IPS DF 6.9 (cell line): Measurements from ENCODE around the gene VNN1.
"Not testable (repeated sequence)": the region's sequence is repeated elsewhere in the genome, so short reads cannot be mapped to it uniquely, and the experiment has no call there.

Source experiments
- DNase-seq: peaks from one replicate; pipeline ENCODE4 v3.0.0-alpha.2; 2013; ENCODE audit warnings: low read depth, low spot score
- H3K27ac ChIP-seq: one replicate; pipeline ENCODE4 v1.5.1; 2013; ENCODE audit warnings: low read length, control low read depth
- H3K27me3 ChIP-seq: 2 replicates; pipeline ENCODE4 v1.6.1; 2013; ENCODE audit warnings: mild to moderate bottlenecking, low read length; ENCODE audit not compliant: control insufficient read depth, insufficient read depth
- H3K36me3 ChIP-seq: 2 replicates; pipeline ENCODE4 v1.6.1; 2013; ENCODE audit warnings: low read length; ENCODE audit not compliant: control insufficient read depth, insufficient read depth
- H3K4me1 ChIP-seq: 2 replicates; pipeline ENCODE4 v1.6.1; 2013; ENCODE audit warnings: low read length; ENCODE audit not compliant: control insufficient read depth, insufficient read depth
- H3K4me3 ChIP-seq: 2 replicates; pipeline ENCODE4 v1.5.1; 2013; ENCODE audit warnings: mild to moderate bottlenecking, low read length
- H3K9me3 ChIP-seq: 2 replicates; pipeline ENCODE4 v1.6.1; 2013; ENCODE audit warnings: low read length, inconsistent platforms; ENCODE audit not compliant: control insufficient read depth, insufficient read depth
- WGBS: extraction: QIAGEN DNeasy Blood & Tissue Kit; methylation state at CpG from one replicate; pipeline ENCODE4 v1.1.7; 2013; ENCODE audit warnings: mixed read lengths, missing lambda C conversion rate; ENCODE audit not compliant: insufficient read length, insufficient coverage; 5-methylcytosine and 5-hydroxymethylcytosine counted together

Gene VNN1

DNA sequence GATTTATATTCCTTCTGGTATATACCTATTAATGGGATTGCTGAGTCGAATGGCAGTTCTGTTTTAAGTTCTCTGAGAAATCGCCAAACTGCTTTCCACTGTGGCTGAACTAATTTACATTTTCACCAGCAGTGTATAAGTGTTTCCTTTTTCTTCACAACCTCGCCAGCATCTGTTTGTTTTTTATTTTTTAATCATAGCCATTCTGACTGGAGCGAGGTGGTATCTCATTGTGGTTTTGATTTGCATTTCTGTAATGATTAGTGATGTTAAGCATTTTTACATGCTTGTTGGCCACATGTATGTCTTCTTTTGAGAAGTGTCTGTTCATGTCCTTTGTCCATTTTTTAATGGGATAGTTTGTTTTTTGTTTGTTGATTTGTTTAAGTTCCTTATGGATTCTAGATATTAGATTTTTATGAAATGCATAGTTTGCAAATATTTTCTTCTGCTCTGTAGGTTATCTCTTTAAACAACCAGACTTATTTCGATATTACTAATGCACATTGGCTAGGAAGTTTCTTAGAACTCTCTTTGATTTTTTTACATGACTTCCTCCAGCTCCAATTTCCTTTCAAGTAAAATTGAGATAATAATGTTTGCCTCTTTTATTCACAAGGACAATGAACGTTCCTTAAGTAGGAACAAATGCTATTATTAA is 12.2 kb upstream of the VNN1 start:
- Histone ChIP-seq H3K4me1 (no peaks in the 10 kb centered on the region), H3K27me3 (no peaks in the 10 kb centered on the region), H3K27ac (no peak overlapping the region), H3K4me3 (no peak overlapping the region), H3K9me3 (no peaks in the 10 kb centered on the region), H3K36me3 (no peaks in the 10 kb centered on the region)
- no peak for DNase-seq
- no CpG with 5 or more reads among the region's 6 CpGs for WGBS

DNA sequence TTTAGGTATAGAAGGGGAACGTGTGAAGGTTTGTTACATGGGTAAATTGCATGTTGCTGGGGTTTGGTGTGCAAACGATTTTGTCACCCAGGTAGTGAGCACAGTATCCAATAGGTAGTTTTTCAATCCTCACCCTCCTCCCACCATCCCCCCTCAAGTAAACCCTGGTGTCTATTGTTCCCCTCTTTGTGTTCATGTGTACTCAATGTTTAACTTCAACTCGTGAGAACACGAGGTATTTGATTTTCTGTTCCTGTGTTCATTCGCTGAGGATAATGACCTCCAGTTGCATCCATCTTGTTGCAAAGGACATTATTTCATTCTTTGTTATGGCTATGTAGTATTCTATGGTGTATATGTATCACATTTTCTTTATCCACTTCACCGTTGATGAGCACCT is 11.6 kb upstream of the VNN1 start:
- WGBS = 100% methylated on average over 1 of the region's 6 CpGs
- Histone ChIP-seq H3K9me3 (no peaks in the 10 kb centered on the region), H3K27ac (no peak overlapping the region), H3K36me3 (no peaks in the 10 kb centered on the region), H3K4me3 (no peak overlapping the region), H3K4me1 (no peaks in the 10 kb centered on the region), H3K27me3 (no peaks in the 10 kb centered on the region)
- no peak for DNase-seq

DNA sequence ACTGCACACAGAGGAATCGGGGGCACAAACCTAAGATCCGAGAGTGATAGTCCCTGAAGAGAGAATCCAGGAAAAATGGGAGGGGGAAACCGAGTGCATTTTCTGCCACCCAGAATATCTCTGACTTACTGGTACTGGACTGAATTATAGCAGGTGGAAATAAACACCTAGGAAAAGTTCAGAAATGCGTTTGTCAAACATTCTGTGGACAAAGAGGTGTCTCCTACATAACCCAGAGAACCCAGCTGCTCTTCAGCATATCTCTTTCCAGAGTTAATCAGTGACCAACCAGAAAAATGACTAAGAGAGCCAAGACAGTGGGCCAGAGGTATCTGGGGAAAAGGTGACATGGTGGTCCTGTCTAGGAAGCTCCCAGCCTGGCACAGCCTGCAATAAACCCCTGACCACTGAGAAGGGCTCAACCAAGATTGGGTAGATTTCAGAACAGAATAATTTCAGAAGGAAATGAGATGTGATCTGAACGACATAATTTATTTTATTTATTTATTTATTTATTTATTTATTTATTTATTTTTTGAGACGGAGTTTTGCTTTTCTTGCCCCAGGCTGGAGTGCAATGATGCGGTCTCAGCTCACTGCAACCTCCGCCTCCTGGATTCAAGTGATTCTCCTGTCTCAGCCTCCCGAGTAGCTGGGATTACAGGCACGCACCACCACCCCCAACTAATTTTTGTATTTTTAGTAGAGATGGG is 6.0 kb upstream of the VNN1 start:
- no peak for DNase-seq
- no CpG with 5 or more reads among the region's 10 CpGs for WGBS

DNA sequence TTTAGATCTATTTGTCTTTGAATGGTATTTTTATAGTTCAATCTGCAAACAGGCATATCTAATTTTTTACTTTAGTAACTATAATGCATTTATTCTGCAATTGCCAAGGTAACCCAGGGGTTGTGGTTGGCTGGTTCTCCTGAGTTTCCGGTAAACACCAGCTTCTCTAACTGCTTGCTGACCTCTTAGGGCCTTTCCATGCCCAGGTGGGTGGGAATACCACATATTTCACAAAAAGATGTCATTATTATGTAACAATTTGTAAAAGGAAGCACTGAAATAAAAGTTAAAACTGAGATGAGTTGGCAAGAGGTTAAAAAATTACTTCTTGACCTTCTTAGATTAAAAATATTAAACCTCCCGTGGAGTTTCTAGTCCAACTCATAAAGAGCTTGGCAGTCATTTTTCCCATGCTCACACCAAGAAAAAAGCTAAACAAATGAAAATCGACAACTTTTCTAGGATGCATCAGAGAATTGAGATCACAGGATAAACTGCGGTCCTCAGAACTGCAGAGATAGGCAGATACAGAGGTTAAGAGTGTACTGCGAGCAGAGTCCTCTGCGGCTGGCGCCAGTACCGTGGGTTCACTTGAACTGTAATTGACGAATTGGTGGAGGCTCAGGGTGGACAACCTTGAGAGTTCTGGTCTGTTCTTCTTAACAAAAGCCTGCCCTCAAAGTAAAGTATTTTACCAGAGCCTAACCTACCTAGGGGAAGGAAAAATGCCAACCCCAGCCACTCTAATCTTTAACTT is 2.2 kb upstream of the VNN1 start:
- H3K27ac ChIP-seq = no peak overlapping the region
- H3K4me3 ChIP-seq = no peak overlapping the region
- H3K27me3 ChIP-seq = no peaks in the 10 kb centered on the region
- H3K9me3 ChIP-seq = no peaks in the 10 kb centered on the region
- H3K36me3 ChIP-seq = no peaks in the 10 kb centered on the region
- DNase-seq = no peak
- no CpG with 5 or more reads among the region's 9 CpGs for WGBS
- no peaks in the 10 kb centered on the region for H3K4me1 ChIP-seq

More for the DNA sequence above, 6.0 kb upstream of the VNN1 start:
- H3K4me1 ChIP-seq = no peaks in the 10 kb centered on the region
- no peak overlapping the region for H3K4me3 ChIP-seq
- no peak overlapping the region for H3K27ac ChIP-seq
- no peaks in the 10 kb centered on the region for H3K9me3 ChIP-seq
- no peaks in the 10 kb centered on the region for H3K36me3 ChIP-seq
- no peaks in the 10 kb centered on the region for H3K27me3 ChIP-seq

DNA sequence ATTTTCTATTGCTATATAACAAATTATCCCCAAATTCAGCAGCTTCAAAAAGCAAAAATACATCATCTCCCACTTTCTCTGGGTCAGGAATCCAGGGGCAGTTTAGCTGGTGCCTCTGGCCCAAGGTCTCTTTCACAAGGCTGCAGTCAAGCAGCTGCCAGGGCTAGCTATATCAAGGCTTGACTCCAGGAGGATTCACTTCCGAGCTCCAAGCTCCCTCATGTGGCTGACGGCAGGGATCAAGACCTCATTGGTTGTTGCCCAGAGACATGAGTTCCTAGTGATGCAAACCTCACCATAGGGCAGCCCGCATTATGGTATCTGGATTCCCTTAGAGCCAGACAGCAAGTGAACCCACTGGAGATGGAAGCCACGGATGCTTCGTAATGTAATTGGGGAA is 1.3 kb upstream of the VNN1 start:
- no CpG with 5 or more reads among the region's 5 CpGs for WGBS
- no peaks in the 10 kb centered on the region for H3K4me1 ChIP-seq
- H3K27me3 ChIP-seq = no peaks in the 10 kb centered on the region
- peak; percentile 61 for DNase-seq
- no peaks in the 10 kb centered on the region for H3K9me3 ChIP-seq
- H3K4me3 ChIP-seq = no peak overlapping the region
- no peaks in the 10 kb centered on the region for H3K36me3 ChIP-seq
- H3K27ac ChIP-seq = no peak overlapping the region

DNA sequence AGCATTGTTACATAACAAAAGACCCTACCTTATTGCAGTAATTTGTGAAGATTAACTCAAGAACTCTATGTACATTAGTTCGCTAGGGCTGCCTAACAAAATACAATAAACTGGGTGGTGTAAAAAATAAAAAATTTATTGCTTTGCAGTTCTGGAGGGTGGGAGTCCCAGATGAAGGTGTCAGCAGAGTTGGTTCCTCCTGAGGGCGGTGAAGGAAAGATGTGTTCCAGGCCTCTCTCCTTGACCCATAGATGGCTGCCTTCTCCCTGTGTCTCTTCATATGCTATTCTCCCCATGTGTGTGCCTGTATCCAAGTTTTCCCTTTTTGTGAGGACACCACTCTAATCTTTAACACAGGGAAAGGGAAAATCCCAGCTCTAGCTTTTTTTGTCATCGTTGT is 305 bp upstream of the VNN1 start:
- Histone ChIP-seq H3K36me3 (no peaks in the 10 kb centered on the region), H3K4me3 (no peak overlapping the region), H3K9me3 (no peaks in the 10 kb centered on the region), H3K27me3 (no peaks in the 10 kb centered on the region), H3K4me1 (no peaks in the 10 kb centered on the region), H3K27ac (no peak overlapping the region)
- WGBS = no CpG with 5 or more reads among the region's 3 CpGs
- DNase-seq = no peak

DNA sequence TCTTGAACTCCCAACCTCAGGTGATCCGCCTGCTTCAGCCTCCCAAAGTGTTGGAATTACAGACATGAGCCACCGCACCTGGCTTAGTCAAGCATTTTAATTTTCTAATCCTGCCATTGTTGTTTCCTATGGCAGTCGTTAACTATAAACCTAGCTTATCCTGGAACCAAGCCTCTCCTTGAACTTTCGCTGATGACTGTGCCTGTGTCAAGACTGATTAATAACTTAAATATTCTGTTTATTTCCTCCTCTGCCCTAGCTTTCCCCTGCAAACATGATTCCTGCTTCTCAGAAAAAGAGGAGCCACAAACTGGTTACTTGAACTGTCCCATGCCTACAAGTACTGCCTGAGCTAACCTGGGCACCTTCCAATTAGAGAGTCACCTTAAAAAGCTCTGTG is 1.5 kb downstream of the VNN1 start:
- no peak for DNase-seq
- Histone ChIP-seq H3K9me3 (no peaks in the 10 kb centered on the region), H3K4me1 (no peaks in the 10 kb centered on the region), H3K27ac (no peak overlapping the region), H3K4me3 (no peak overlapping the region), H3K27me3 (no peaks in the 10 kb centered on the region), H3K36me3 (no peaks in the 10 kb centered on the region)
- WGBS = no CpG with 5 or more reads among the region's 4 CpGs

DNA sequence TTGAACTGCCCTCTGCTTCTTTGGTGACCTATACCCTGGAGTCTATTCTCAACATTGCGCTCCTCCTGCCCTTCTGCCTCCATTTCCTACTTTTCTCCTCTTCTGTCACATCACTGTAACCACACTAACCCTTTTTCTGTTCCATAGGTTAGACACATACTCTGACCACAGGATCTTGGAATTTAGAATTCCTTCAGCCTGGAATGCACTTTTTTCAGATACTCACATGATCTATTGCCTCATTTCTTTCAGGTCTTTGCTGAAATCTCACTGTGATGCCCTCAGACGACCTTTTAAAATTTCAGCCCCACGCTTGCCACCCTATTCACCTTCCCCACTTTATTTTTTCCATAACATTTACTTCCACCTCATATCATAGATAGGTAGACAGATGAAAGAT is 5.1 kb downstream of the VNN1 start:
- Histone ChIP-seq H3K4me3 (no peak overlapping the region), H3K36me3 (no peaks in the 10 kb centered on the region), H3K27ac (no peak overlapping the region), H3K4me1 (no peaks in the 10 kb centered on the region), H3K9me3 (no peaks in the 10 kb centered on the region), H3K27me3 (no peaks in the 10 kb centered on the region)
- DNase-seq = no peak
- WGBS = 100% methylated on average over 2 of the region's 3 CpGs

DNA sequence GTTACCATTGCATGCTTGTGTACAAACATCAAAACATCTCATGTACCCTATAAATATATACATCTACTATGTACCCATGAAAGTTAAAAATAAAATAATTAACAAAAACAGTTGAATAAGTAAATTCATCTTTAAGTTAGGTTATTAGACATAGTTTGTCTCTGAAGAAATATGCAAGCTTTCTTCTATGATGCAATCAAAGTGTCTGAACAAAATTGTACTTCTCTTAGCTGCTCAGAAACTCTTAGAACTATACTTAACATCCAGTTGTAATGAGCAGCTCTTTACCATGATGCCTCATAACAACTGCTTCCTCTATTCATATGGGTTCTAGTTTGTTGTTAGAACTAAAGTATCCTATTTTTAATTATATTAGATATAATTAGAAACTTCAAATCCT is 5.9 kb downstream of the VNN1 start:
- H3K27me3 ChIP-seq = no peaks in the 10 kb centered on the region
- no peak overlapping the region for H3K4me3 ChIP-seq

DNA sequence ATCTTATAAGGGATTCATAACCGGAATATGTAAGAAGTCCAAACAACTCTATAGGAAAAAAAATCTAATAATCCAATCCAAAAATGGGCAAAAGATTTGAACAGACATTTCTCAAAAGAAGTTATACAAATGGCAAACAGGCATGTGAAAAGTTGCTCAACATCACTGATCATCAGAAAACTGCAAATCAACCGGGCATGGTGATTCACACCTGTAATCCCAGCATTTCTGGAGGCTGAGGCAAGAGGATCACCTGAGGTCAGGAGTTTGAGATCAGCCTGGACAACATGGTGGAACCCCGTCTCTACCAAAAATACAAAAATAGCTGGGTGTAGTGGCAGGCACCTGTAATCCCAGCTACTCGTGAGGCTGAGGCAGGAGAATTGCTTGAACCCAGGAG is 7.1 kb downstream of the VNN1 start:
- H3K27ac ChIP-seq, DNase-seq, H3K36me3 ChIP-seq, H3K4me3 ChIP-seq, H3K4me1 ChIP-seq, H3K27me3 ChIP-seq, H3K9me3 ChIP-seq: not testable (repeated sequence)
- no CpG with 5 or more reads among the region's 4 CpGs for WGBS

More for the DNA sequence above, 5.9 kb downstream of the VNN1 start:
- H3K27ac ChIP-seq = no peak overlapping the region
- H3K9me3 ChIP-seq = no peaks in the 10 kb centered on the region
- DNase-seq = no peak
- no peaks in the 10 kb centered on the region for H3K36me3 ChIP-seq
- no peaks in the 10 kb centered on the region for H3K4me1 ChIP-seq
